ENCODE measurements around the gene EMC1.

EMC1 gene

GRCh38 chr1:19205845-19206244 lies 45.5 kb downstream of the EMC1 start:
- Histone ChIP-seq H3K4me2 (ENCODE audit: low read length) (no peak overlapping the region), H3K4me3 (ENCODE audit: low read length) (no peak overlapping the region), H4K20me1 (ENCODE audit: control insufficient read depth, insufficient read depth, low read depth, low read length) (peaks cover 26% of the 10 kb centered on the region), H3K79me2 (ENCODE audit: control insufficient read depth, low read length) (peaks cover 98% of the 10 kb centered on the region), H3K9me3 (ENCODE audit: control insufficient read depth, insufficient read depth, low read length) (no peaks in the 10 kb centered on the region), H3K36me3 (ENCODE audit: control insufficient read depth, low read length) (peaks cover 27% of the 10 kb centered on the region), H3K4me1 (ENCODE audit: control insufficient read depth, low read length) (peaks cover 22% of the 10 kb centered on the region), H3K9me2 (replicated peaks; ENCODE audit: control insufficient read depth, low read length) (no peaks in the 10 kb centered on the region), H3K27me3 (ENCODE audit: control insufficient read depth, low read length) (no peaks in the 10 kb centered on the region), H3F3A (ENCODE audit: control insufficient read depth, insufficient read depth) (no peaks in the 10 kb centered on the region), H3K27ac (ENCODE audit: low read depth, low read length) (no peak overlapping the region)
- no peak for TF ChIP-seq EZH2phosphoT487 (IDR thresholded peaks at IDR 0.05; ENCODE audit: borderline replicate concordance, low read length)
- TF ChIP-seq CTCF (IDR thresholded peaks at IDR 0.05; ENCODE audit: low read depth, low read length, poor library complexity, severe bottlenecking) = no peak

- H3K79me2 ChIP-seq (ENCODE audit: control insufficient read depth, low read length) = peaks cover 97% of the 10 kb centered on the region
- no peak overlapping the region for H3K27ac ChIP-seq (ENCODE audit: low read depth, low read length)
- H3K36me3 ChIP-seq (ENCODE audit: control insufficient read depth, low read length) = peaks cover 25% of the 10 kb centered on the region
- TF ChIP-seq CTCF (IDR thresholded peaks at IDR 0.05; ENCODE audit: low read depth, low read length, poor library complexity, severe bottlenecking) = no peak
- no peak for TF ChIP-seq EZH2phosphoT487 (IDR thresholded peaks at IDR 0.05; ENCODE audit: borderline replicate concordance, low read length)
- no peak overlapping the region for H3K4me2 ChIP-seq (ENCODE audit: low read length)
- no peaks in the 10 kb centered on the region for H3F3A ChIP-seq (ENCODE audit: control insufficient read depth, insufficient read depth)
- no peaks in the 10 kb centered on the region for H3K27me3 ChIP-seq (ENCODE audit: control insufficient read depth, low read length)
- no peaks in the 10 kb centered on the region for H3K9me3 ChIP-seq (ENCODE audit: control insufficient read depth, insufficient read depth, low read length)
- no peaks in the 10 kb centered on the region for H3K9me2 ChIP-seq (replicated peaks; ENCODE audit: control insufficient read depth, low read length)
- H4K20me1 ChIP-seq (ENCODE audit: control insufficient read depth, insufficient read depth, low read depth, low read length) = peaks cover 26% of the 10 kb centered on the region
- no peak overlapping the region for H3K4me3 ChIP-seq (ENCODE audit: low read length)
- peaks cover 22% of the 10 kb centered on the region for H3K4me1 ChIP-seq (ENCODE audit: control insufficient read depth, low read length)
Measured at GRCh38 chr1:19205403-19205802, 45.9 kb downstream of the EMC1 start.

- no peak for TF ChIP-seq CTCF (IDR thresholded peaks at IDR 0.05; ENCODE audit: low read depth, low read length, poor library complexity, severe bottlenecking)
- no peak for TF ChIP-seq EZH2phosphoT487 (IDR thresholded peaks at IDR 0.05; ENCODE audit: borderline replicate concordance, low read length)
- H3K9me3 ChIP-seq (ENCODE audit: control insufficient read depth, insufficient read depth, low read length) = no peaks in the 10 kb centered on the region
- no peaks in the 10 kb centered on the region for H3K9me2 ChIP-seq (replicated peaks; ENCODE audit: control insufficient read depth, low read length)
- no peaks in the 10 kb centered on the region for H3K27me3 ChIP-seq (ENCODE audit: control insufficient read depth, low read length)
- no peak overlapping the region for H3K4me2 ChIP-seq (ENCODE audit: low read length)
- no peak overlapping the region for H3K4me3 ChIP-seq (ENCODE audit: low read length)
- H3K4me1 ChIP-seq (ENCODE audit: control insufficient read depth, low read length) = peaks cover 22% of the 10 kb centered on the region
- peaks cover 26% of the 10 kb centered on the region for H4K20me1 ChIP-seq (ENCODE audit: control insufficient read depth, insufficient read depth, low read depth, low read length)
- H3K79me2 ChIP-seq (ENCODE audit: control insufficient read depth, low read length) = peaks cover 97% of the 10 kb centered on the region
- no peak overlapping the region for H3K27ac ChIP-seq (ENCODE audit: low read depth, low read length)
- no peaks in the 10 kb centered on the region for H3F3A ChIP-seq (ENCODE audit: control insufficient read depth, insufficient read depth)
- peaks cover 32% of the 10 kb centered on the region for H3K36me3 ChIP-seq (ENCODE audit: control insufficient read depth, low read length)
Measured at GRCh38 chr1:19204446-19205266, 46.7 kb downstream of the EMC1 start.

All from DOHH2 (cell line).